KMS-11 (cell line): ENCODE results near the gene ADGRB3.

Experiments used
- H2AFZ ChIP-seq: fragments of 200-600 bp; sonication (generic); 2 replicates; pipeline ENCODE4 v1.6.1; 2016; ENCODE audit warnings: antibody characterized with exemption, mixed run types, low read depth
- H3K27ac ChIP-seq: fragments of 200-600 bp; sonication (generic); 2 replicates; pipeline ENCODE4 v1.6.1; 2016; ENCODE audit warnings: mild to moderate bottlenecking, mixed run types
- H3K27me3 ChIP-seq: fragments of 200-600 bp; sonication (generic); 2 replicates; pipeline ENCODE4 v1.6.1; 2017; ENCODE audit warnings: mild to moderate bottlenecking, low read depth, mixed run types, moderate library complexity; ENCODE audit not compliant: insufficient read depth
- H3K36me3 ChIP-seq: fragments of 200-600 bp; sonication (generic); 2 replicates; pipeline ENCODE4 v1.6.1; 2017; ENCODE audit warnings: mild to moderate bottlenecking, mixed run types; ENCODE audit not compliant: insufficient read depth
- H3K4me1 ChIP-seq: fragments of 200-600 bp; sonication (generic); 2 replicates; pipeline ENCODE4 v1.6.1; 2016; ENCODE audit warnings: mild to moderate bottlenecking, low read depth, mixed run types; ENCODE audit not compliant: poor library complexity, severe bottlenecking
- H3K4me2 ChIP-seq: fragments of 200-600 bp; sonication (generic); 2 replicates; pipeline ENCODE4 v1.7.0; 2016; ENCODE audit warnings: mild to moderate bottlenecking, mixed run types
- H3K4me3 ChIP-seq: fragments of 200-600 bp; sonication (generic); IDR thresholded peaks from 2 replicates; pipeline ENCODE4 v1.6.1; 2017; ENCODE audit warnings: low read depth, low read length, mixed read lengths; ENCODE audit not compliant: insufficient read depth
- H3K79me2 ChIP-seq: fragments of 200-600 bp; sonication (generic); 2 replicates; pipeline ENCODE4 v1.6.1; 2016; ENCODE audit warnings: low read depth, mixed run types; ENCODE audit not compliant: insufficient read depth
- H3K9ac ChIP-seq: fragments of 200-600 bp; sonication (generic); 2 replicates; pipeline ENCODE4 v1.6.1; 2016; ENCODE audit warnings: mild to moderate bottlenecking, mixed run types
- H4K20me1 ChIP-seq: fragments of 200-600 bp; sonication (generic); 2 replicates; pipeline ENCODE4 v1.6.1; 2016; ENCODE audit warnings: mild to moderate bottlenecking, mixed run types; ENCODE audit not compliant: insufficient read depth
- TF ChIP-seq, protein P1 (sequence below): fragments of 200-600 bp; sonication (generic); conservative IDR thresholded peaks from 2 replicates; pipeline ENCODE4 v1.6.1; 2017; ENCODE audit warnings: low read depth, mild to moderate bottlenecking, antibody characterized with exemption, low read length, moderate library complexity, mixed read lengths

The ADGRB3 gene

DNA sequence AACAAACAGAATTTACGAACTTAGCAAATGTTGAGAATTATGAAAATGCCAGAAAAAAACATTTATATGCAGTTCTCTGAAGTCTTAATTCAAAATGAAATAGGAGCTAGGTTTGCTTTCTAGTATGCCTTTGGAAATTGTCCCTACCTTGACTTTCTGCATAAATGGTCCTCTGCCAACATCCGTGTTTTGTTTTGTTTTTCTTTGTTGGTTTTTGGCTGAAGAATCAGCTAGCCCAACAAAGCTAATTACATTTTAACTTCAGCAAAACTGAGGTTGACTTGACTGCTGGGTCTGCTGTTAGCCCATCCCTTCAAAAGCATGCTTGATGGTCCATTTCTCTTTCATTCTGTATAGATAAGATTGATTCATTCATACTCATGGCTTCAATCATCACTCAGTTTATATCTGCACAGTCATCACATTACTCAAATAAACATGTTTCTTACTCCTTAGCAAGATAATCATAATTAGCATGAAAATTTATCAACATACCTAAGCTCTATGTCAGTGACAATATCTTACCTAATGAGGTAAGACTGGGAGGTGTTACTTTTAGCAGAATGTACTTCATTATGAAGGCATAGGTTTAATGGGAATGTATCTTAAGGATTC lies 76.4 kb downstream of the ADGRB3 start:
- H3K4me2 ChIP-seq = no peak overlapping the region
- no peaks in the 10 kb centered on the region for H4K20me1 ChIP-seq
- TF ChIP-seq, protein P1, sequence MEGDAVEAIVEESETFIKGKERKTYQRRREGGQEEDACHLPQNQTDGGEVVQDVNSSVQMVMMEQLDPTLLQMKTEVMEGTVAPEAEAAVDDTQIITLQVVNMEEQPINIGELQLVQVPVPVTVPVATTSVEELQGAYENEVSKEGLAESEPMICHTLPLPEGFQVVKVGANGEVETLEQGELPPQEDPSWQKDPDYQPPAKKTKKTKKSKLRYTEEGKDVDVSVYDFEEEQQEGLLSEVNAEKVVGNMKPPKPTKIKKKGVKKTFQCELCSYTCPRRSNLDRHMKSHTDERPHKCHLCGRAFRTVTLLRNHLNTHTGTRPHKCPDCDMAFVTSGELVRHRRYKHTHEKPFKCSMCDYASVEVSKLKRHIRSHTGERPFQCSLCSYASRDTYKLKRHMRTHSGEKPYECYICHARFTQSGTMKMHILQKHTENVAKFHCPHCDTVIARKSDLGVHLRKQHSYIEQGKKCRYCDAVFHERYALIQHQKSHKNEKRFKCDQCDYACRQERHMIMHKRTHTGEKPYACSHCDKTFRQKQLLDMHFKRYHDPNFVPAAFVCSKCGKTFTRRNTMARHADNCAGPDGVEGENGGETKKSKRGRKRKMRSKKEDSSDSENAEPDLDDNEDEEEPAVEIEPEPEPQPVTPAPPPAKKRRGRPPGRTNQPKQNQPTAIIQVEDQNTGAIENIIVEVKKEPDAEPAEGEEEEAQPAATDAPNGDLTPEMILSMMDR = no peak
- H3K4me3 ChIP-seq = no peak overlapping the region
- H3K4me1 ChIP-seq = no peaks in the 10 kb centered on the region
- no peaks in the 10 kb centered on the region for H3K27me3 ChIP-seq
- no peak overlapping the region for H3K27ac ChIP-seq
- H3K9ac ChIP-seq = no peak overlapping the region
- H3K36me3 ChIP-seq = no peaks in the 10 kb centered on the region
- H3K79me2 ChIP-seq = no peaks in the 10 kb centered on the region
- H2AFZ ChIP-seq = no peak overlapping the region

DNA sequence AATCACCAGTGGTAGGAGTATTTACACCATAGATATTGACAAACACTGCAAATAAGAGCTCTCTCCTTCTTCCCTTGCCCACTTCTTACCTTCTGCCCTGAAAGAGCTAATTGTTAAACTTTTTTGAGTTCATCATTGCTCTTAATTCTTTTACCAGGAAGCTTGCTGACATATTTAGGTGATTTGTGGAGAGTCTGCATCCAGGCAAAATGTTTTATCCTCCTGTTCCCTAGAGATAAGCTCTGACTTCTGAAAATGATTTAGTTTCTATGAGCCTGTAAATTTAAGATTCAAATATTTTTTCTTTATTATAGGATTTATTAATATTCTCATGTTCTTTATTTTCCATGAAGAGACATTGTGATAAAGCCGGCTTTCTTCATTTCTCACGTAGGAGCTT lies 81.5 kb downstream of the ADGRB3 start:
- no peaks in the 10 kb centered on the region for H3K4me1 ChIP-seq
- no peaks in the 10 kb centered on the region for H3K36me3 ChIP-seq
- no peaks in the 10 kb centered on the region for H4K20me1 ChIP-seq
- no peak overlapping the region for H3K9ac ChIP-seq
- H3K27ac ChIP-seq = no peak overlapping the region
- no peak overlapping the region for H3K4me2 ChIP-seq
- no peak overlapping the region for H2AFZ ChIP-seq
- TF ChIP-seq, protein P1 = no peak
- no peak overlapping the region for H3K4me3 ChIP-seq
- H3K27me3 ChIP-seq = no peaks in the 10 kb centered on the region
- no peaks in the 10 kb centered on the region for H3K79me2 ChIP-seq

DNA sequence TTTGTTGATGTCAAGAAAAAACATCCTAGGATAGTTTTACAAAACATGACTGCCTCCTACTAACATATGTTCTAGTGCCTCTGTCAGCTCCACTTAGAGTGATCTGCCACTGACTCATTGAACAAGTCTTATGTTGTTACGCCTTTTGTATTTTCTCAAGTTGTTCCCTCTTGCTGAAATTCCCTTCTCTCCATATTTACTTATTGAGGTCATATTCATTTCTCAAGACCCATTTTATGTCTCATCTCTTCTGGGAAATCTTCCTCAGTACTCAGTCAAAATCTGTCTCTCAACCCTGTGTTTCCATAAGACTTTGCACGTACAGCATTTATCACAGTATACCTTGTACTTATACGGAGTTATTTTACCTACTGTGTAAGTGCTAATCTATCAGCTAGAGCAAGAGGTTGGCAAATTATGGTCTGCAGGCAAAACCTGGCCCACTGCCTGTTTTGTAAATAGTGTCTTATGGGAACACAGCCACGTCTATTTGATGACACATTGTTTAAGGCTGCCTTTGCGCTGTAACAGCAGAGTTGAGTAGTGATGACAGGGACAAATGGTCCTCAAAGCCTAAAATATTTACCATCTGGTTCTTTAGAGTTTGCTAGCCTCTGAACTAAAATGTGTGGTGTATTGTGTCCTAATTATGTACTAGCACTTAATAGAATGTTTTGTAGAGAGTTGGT lies 83.4 kb downstream of the ADGRB3 start:
- Histone ChIP-seq H3K9ac (no peak overlapping the region), H3K27me3 (no peaks in the 10 kb centered on the region), H2AFZ (no peak overlapping the region), H3K27ac (no peak overlapping the region), H3K79me2 (no peaks in the 10 kb centered on the region), H4K20me1 (no peaks in the 10 kb centered on the region), H3K4me3 (no peak overlapping the region), H3K36me3 (no peaks in the 10 kb centered on the region), H3K4me1 (no peaks in the 10 kb centered on the region), H3K4me2 (no peak overlapping the region)
- TF ChIP-seq, protein P1 = no peak

DNA sequence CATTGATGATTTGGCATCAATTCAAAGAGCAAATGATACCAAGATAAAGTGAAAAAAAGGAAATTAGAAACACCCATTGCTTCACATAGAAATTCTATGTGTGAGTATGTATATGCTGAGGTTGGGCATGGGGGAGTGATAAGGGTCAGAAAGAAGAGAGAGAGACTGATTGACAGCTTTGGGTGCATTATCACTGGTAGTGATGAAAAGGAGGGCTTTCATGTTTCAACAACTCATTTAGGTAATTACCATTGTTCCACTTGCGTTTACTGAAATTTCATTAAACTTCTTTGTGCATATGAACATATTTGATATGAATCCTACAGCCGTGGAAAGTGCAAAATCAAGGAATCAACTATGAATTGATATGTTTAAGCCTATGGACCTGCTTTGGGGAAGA lies 84.7 kb downstream of the ADGRB3 start:
- Histone ChIP-seq H3K4me3 (no peak overlapping the region), H2AFZ (no peak overlapping the region), H3K27ac (no peak overlapping the region), H3K4me1 (no peaks in the 10 kb centered on the region), H3K4me2 (no peak overlapping the region), H3K36me3 (no peaks in the 10 kb centered on the region), H3K27me3 (no peaks in the 10 kb centered on the region), H3K9ac (no peak overlapping the region), H3K79me2 (no peaks in the 10 kb centered on the region), H4K20me1 (no peaks in the 10 kb centered on the region)
- TF ChIP-seq, protein P1 = no peak
